ENCODE results near the gene KLK3. TPM values are rescaled to one million over a fixed set of nuclear protein-coding genes. Genes with fewer than 3 reads are reported as not detected.

Gene KLK3
- total and polyA plus RNA-seq, 5 donors from 2014 or later = not detected

Other genes with a start within 250 kb of the KLK3 start
- gene SYT3, start 215.0 kb upstream of the KLK3 start, total RNA-seq = not detected
- gene SYT3, start 215.0 kb upstream of the KLK3 start, polyA plus RNA-seq = not detected
- not detected for gene C19orf81, start 205.5 kb upstream of the KLK3 start, total RNA-seq
- not detected for gene C19orf81, start 205.5 kb upstream of the KLK3 start, polyA plus RNA-seq
- gene SHANK1, start 135.1 kb upstream of the KLK3 start, total RNA-seq = not detected
- gene SHANK1, start 135.1 kb upstream of the KLK3 start, polyA plus RNA-seq = not detected
- gene CLEC11A, start 131.6 kb upstream of the KLK3 start, total RNA-seq = 0.74 TPM
- gene CLEC11A, start 131.6 kb upstream of the KLK3 start, polyA plus RNA-seq = 1 to 10 TPM in 1 of 4 donors, under 1 TPM in 3; 0.22 to 1.2 (median 0.57) TPM
- not detected for gene GPR32, start 84.5 kb upstream of the KLK3 start, total RNA-seq
- not detected for gene GPR32, start 84.5 kb upstream of the KLK3 start, polyA plus RNA-seq
- gene ACP4, start 64.5 kb upstream of the KLK3 start, total RNA-seq = not detected
- not detected for gene ACP4, start 64.5 kb upstream of the KLK3 start, polyA plus RNA-seq
- gene KLK1, start 31.1 kb upstream of the KLK3 start, total RNA-seq = 0.47 TPM
- gene KLK1, start 31.1 kb upstream of the KLK3 start, polyA plus RNA-seq = under 1 TPM in 1 of 4 donors, not detected in 3; 0.48 TPM
- gene KLK15, start 21.3 kb upstream of the KLK3 start, total RNA-seq = not detected
- gene KLK15, start 21.3 kb upstream of the KLK3 start, polyA plus RNA-seq = not detected
- gene KLK2, start 18.5 kb downstream of the KLK3 start, total RNA-seq = not detected
- gene KLK2, start 18.5 kb downstream of the KLK3 start, polyA plus RNA-seq = not detected
- not detected for gene KLK4, start 56.5 kb downstream of the KLK3 start, total RNA-seq
- gene KLK4, start 56.5 kb downstream of the KLK3 start, polyA plus RNA-seq = not detected
- not detected for gene KLK5, start 98.1 kb downstream of the KLK3 start, total RNA-seq
- not detected for gene KLK5, start 98.1 kb downstream of the KLK3 start, polyA plus RNA-seq
- gene KLK6, start 114.7 kb downstream of the KLK3 start, total RNA-seq = not detected
- gene KLK6, start 114.7 kb downstream of the KLK3 start, polyA plus RNA-seq = not detected
- not detected for gene KLK7, start 129.0 kb downstream of the KLK3 start, total RNA-seq
- not detected for gene KLK7, start 129.0 kb downstream of the KLK3 start, polyA plus RNA-seq
- gene KLK8, start 146.7 kb downstream of the KLK3 start, total RNA-seq = not detected
- not detected for gene KLK8, start 146.7 kb downstream of the KLK3 start, polyA plus RNA-seq
- gene KLK10, start 164.8 kb downstream of the KLK3 start, total RNA-seq = not detected
- not detected for gene KLK10, start 164.8 kb downstream of the KLK3 start, polyA plus RNA-seq
- not detected for gene KLK11, start 171.7 kb downstream of the KLK3 start, total RNA-seq
- gene KLK11, start 171.7 kb downstream of the KLK3 start, polyA plus RNA-seq = not detected
- gene KLK12, start 180.1 kb downstream of the KLK3 start, total RNA-seq = not detected
- gene KLK12, start 180.1 kb downstream of the KLK3 start, polyA plus RNA-seq = not detected
- gene KLK13, start 210.2 kb downstream of the KLK3 start, total RNA-seq = not detected
- gene KLK13, start 210.2 kb downstream of the KLK3 start, polyA plus RNA-seq = not detected
- gene KLK14, start 228.0 kb downstream of the KLK3 start, total RNA-seq = 0.35 TPM
- gene KLK14, start 228.0 kb downstream of the KLK3 start, polyA plus RNA-seq = not detected

Measured in CD4-positive, CD25-positive, alpha-beta regulatory T cell (primary cell).